SU-DHL-6 (cell line): Measurements from ENCODE around the gene SCYL1.

Experiments used
- H2AFZ ChIP-seq: fragments of 200-600 bp; sonication (generic); 2 replicates; pipeline ENCODE4 v1.6.1; 2014; ENCODE audit warnings: low read depth, mild to moderate bottlenecking, moderate library complexity, mixed read lengths, antibody characterized with exemption, low read length; ENCODE audit not compliant: severe bottlenecking
- H3F3A ChIP-seq: fragments of 200-600 bp; shearing (Covaris generic); 2 replicates; pipeline ENCODE4 v1.6.0; 2016; ENCODE audit warnings: antibody characterized with exemption, mild to moderate bottlenecking; ENCODE audit not compliant: insufficient read depth
- H3K27ac ChIP-seq: fragments of 200-600 bp; sonication (generic); 2 replicates; pipeline ENCODE4 v1.5.1; 2016; ENCODE audit warnings: low read depth, mild to moderate bottlenecking, low read length, moderate library complexity, mixed read lengths
- H3K27me3 ChIP-seq: fragments of 200-600 bp; sonication (generic), shearing (Covaris generic); 2 replicates; pipeline ENCODE4 v1.6.0; 2014; ENCODE audit warnings: mild to moderate bottlenecking, low read length
- H3K36me3 ChIP-seq: fragments of 200-600 bp; sonication (generic); 2 replicates; pipeline ENCODE4 v1.6.1; 2014; ENCODE audit warnings: mild to moderate bottlenecking, low read length, mixed read lengths
- H3K4me2 ChIP-seq: fragments of 300-600, 200-600 bp; shearing (Covaris generic), sonication (generic); 2 replicates; pipeline ENCODE4 v1.6.0; 2014; ENCODE audit warnings: low read length, low read depth, mild to moderate bottlenecking; ENCODE audit not compliant: poor library complexity, severe bottlenecking
- H3K4me3 ChIP-seq: fragments of 200-600 bp; sonication (generic); 2 replicates; pipeline ENCODE4 v1.5.1; 2014; ENCODE audit warnings: antibody characterized with exemption, low read length, mild to moderate bottlenecking, mixed read lengths; ENCODE audit not compliant: insufficient read depth, poor library complexity, severe bottlenecking
- H3K79me2 ChIP-seq: fragments of 200-600 bp; sonication (generic); 2 replicates; pipeline ENCODE4 v1.6.1; 2014; ENCODE audit warnings: mild to moderate bottlenecking, low read length, moderate library complexity; ENCODE audit not compliant: insufficient read depth
- H3K9ac ChIP-seq: fragments of 200-600 bp; sonication (generic); 2 replicates; pipeline ENCODE4 v1.7.0; 2014; ENCODE audit warnings: mild to moderate bottlenecking, low read length
- H3K9me2 ChIP-seq: fragments of 200-600 bp; sonication (generic); replicated peaks from 2 replicates; pipeline ENCODE4 v1.6.1; 2014; ENCODE audit warnings: low read length; ENCODE audit not compliant: insufficient read depth
- H3K9me3 ChIP-seq: fragments of 200-600 bp; sonication (generic); 2 replicates; pipeline ENCODE4 v1.6.1; 2014; ENCODE audit warnings: low read length, mixed read lengths; ENCODE audit not compliant: insufficient read depth
- H4K20me1 ChIP-seq: fragments of 200-600 bp; sonication (generic); 2 replicates; pipeline ENCODE4 v1.6.1; 2014; ENCODE audit warnings: low read depth, mild to moderate bottlenecking, antibody characterized with exemption, low read length, moderate library complexity, mixed read lengths
- CTCF ChIP-seq: fragments of 200-600 bp; sonication (generic); IDR thresholded peaks from one replicate; pipeline ENCODE4 v1.5.1; 2017; ENCODE audit warnings: antibody characterized with exemption, mild to moderate bottlenecking, low read length, moderate library complexity; ENCODE audit not compliant: insufficient read depth, poor library complexity, severe bottlenecking
- EZH2phosphoT487 ChIP-seq: fragments of 200-600 bp; sonication (generic), shearing (Covaris generic); conservative IDR thresholded peaks from 2 replicates; pipeline ENCODE4 v1.6.1; 2018; ENCODE audit warnings: mild to moderate bottlenecking, antibody characterized with exemption, low read length, moderate library complexity, mixed read lengths

The SCYL1 gene

GRCh38 chr11:65492637-65493366 lies 32.1 kb upstream of the SCYL1 start:
- Histone ChIP-seq H3K27ac (no peak overlapping the region), H3K36me3 (no peaks in the 10 kb centered on the region), H3K79me2 (no peaks in the 10 kb centered on the region), H4K20me1 (no peaks in the 10 kb centered on the region), H3F3A (peaks cover 10% of the 10 kb centered on the region), H3K9me3 (no peaks in the 10 kb centered on the region), H3K4me3 (no peak overlapping the region), H3K4me2 (no peak overlapping the region), H3K9ac (no peak overlapping the region), H3K9me2 (no peaks in the 10 kb centered on the region), H3K27me3 (no peaks in the 10 kb centered on the region), H2AFZ (no peak overlapping the region)
- TF ChIP-seq CTCF, result no peak
- no peak for TF ChIP-seq EZH2phosphoT487

GRCh38 chr11:65493367-65494176 lies 31.3 kb upstream of the SCYL1 start:
- TF ChIP-seq CTCF, result no peak
- no peaks in the 10 kb centered on the region for H3K27me3 ChIP-seq
- no peak overlapping the region for H3K9ac ChIP-seq
- no peak overlapping the region for H3K4me3 ChIP-seq
- no peak overlapping the region for H2AFZ ChIP-seq
- H3K27ac ChIP-seq, result no peak overlapping the region
- H3K9me2 ChIP-seq, result no peaks in the 10 kb centered on the region
- H3K36me3 ChIP-seq, result no peaks in the 10 kb centered on the region
- H4K20me1 ChIP-seq, result no peaks in the 10 kb centered on the region
- no peaks in the 10 kb centered on the region for H3K79me2 ChIP-seq
- H3K4me2 ChIP-seq, result no peak overlapping the region
- H3F3A ChIP-seq, result peaks cover 18% of the 10 kb centered on the region
- H3K9me3 ChIP-seq, result no peaks in the 10 kb centered on the region

GRCh38 chr11:65496304-65497140 lies 28.4 kb upstream of the SCYL1 start:
- TF ChIP-seq EZH2phosphoT487 (no peak), CTCF (no peak)
- Histone ChIP-seq H3K27me3 (no peaks in the 10 kb centered on the region), H2AFZ (peak overlapping the region; percentile 1), H3K9ac (peak overlapping the region; percentile 46), H3K36me3 (peaks cover 26% of the 10 kb centered on the region), H4K20me1 (peaks cover 15% of the 10 kb centered on the region), H3K27ac (peak overlapping the region; percentile 80), H3K79me2 (peaks cover 27% of the 10 kb centered on the region), H3F3A (peaks cover 48% of the 10 kb centered on the region), H3K4me2 (peak overlapping the region; percentile 56), H3K9me2 (no peaks in the 10 kb centered on the region), H3K9me3 (no peaks in the 10 kb centered on the region), H3K4me3 (peak overlapping the region; percentile 13)
